GM12878 (cell line): ENCODE data around the gene MUC5AC. TPM values are rescaled to one million over a fixed set of nuclear protein-coding genes. Genes with fewer than 3 reads are reported as not detected.

Experiments used
- ATAC-seq: fragments of 200-7000 bp; cut with Tn5 transposase; 3 replicates; pipeline ENCODE4 v1.9.1; 2020; ENCODE audit warnings: mild to moderate bottlenecking, moderate library complexity
- BruUV-seq: library from RNA; stranded (reverse); fragments of 400-500 nt; replicated peaks from 2 replicates; lab custom pipeline; 2021; lab: Mats Ljungman, UMichigan
- CTCF ChIA-PET: fragments of 300-600 bp; sonication (Branson Sonifier 250); formaldehyde crosslinking; extraction: SDS; loops from one replicate; lab custom pipeline; 2021; ENCODE audit warnings: inconsistent platforms; lab: Yijun Ruan, JAX
- POLR2A ChIA-PET: fragments of 350-600 bp; formaldehyde crosslinking; extraction: SDS; loops from one replicate; lab custom pipeline; 2021; ENCODE audit warnings: inconsistent platforms; lab: Charles Lee
- RAD21 ChIA-PET: fragments of 300-600 bp; sonication (Branson Sonifier 250); formaldehyde crosslinking; loops from one replicate; lab custom pipeline; 2023; ENCODE audit warnings: antibody characterized with exemption; ENCODE audit not compliant: unreplicated experiment; lab: Charles Lee
- SMC1A ChIA-PET: fragments of 300-600 bp; sonication (Branson Sonifier 250); formaldehyde crosslinking; loops from one replicate; lab custom pipeline; 2023; ENCODE audit not compliant: unreplicated experiment, uncharacterized antibody; lab: Charles Lee
- DNase-seq: peaks from one replicate; pipeline ENCODE4 v3.0.0-alpha.2; 2011; ENCODE audit warnings: low read depth, low spot score
- FAIRE-seq: peaks from 3 replicates; lab custom pipeline; 2011; peaks lifted over from hg19 to GRCh38; lab: Jason Lieb, UNC
- H2AFZ ChIP-seq: 2 replicates; pipeline ENCODE4 v1.6.0; 2011; ENCODE audit warnings: low read depth, low read length, control low read depth; ENCODE audit not compliant: control insufficient read depth
- H3K27ac ChIP-seq: 2 replicates; pipeline ENCODE4 v1.5.1; 2011; ENCODE audit warnings: control low read depth; ENCODE audit not compliant: control insufficient read depth, insufficient read depth
- H3K27me3 ChIP-seq, 2 experiments: replicated peaks in 1 of 2; 2 replicates each; pipeline versions ENCODE4 v1.6.0 to v1.6.1; 2011; ENCODE audit warnings: low read length in 1 of 2; ENCODE audit not compliant: control insufficient read depth in 2 of 2, insufficient read depth in 2 of 2
- H3K36me3 ChIP-seq, 2 experiments: 2 replicates each; pipeline ENCODE4 v1.5.1; 2011; ENCODE audit warnings: low read length in 1 of 2; ENCODE audit not compliant: control insufficient read depth in 2 of 2, insufficient read depth in 2 of 2
- H3K4me1 ChIP-seq: 2 replicates; pipeline ENCODE4 v1.6.1; 2011; ENCODE audit warnings: mild to moderate bottlenecking, low read length, moderate library complexity, mixed read lengths; ENCODE audit not compliant: control insufficient read depth, insufficient read depth
- H3K4me2 ChIP-seq: 2 replicates; pipeline ENCODE4 v1.6.0; 2011; ENCODE audit warnings: control low read depth; ENCODE audit not compliant: control insufficient read depth, insufficient read depth
- H3K4me3 ChIP-seq: fragments of 200-600 bp; sonication (generic); 2 replicates; pipeline ENCODE4 v1.5.1; 2016
- H3K79me2 ChIP-seq: 2 replicates; pipeline ENCODE4 v1.6.0; 2011; ENCODE audit warnings: low read length; ENCODE audit not compliant: control insufficient read depth, insufficient read depth
- H3K9ac ChIP-seq: 2 replicates; pipeline ENCODE4 v1.8.0; 2011; ENCODE audit warnings: low read length, control low read depth, mixed read lengths; ENCODE audit not compliant: control insufficient read depth, insufficient read depth
- H3K9me3 ChIP-seq: replicated peaks from 3 replicates; pipeline ENCODE4 v1.5.1; 2011; ENCODE audit warnings: mild to moderate bottlenecking, low read length; ENCODE audit not compliant: control insufficient read depth, insufficient read depth
- H4K20me1 ChIP-seq: 2 replicates; pipeline ENCODE4 v1.6.0; 2011; ENCODE audit not compliant: control insufficient read depth, insufficient read depth
- ATF7 ChIP-seq: fragments of 450-650 bp; IDR thresholded peaks from 2 replicates; pipeline ENCODE4 v1.6.1; 2016; ENCODE audit warnings: low read depth, mild to moderate bottlenecking
- BCL11A ChIP-seq: IDR thresholded peaks from 2 replicates; pipeline ENCODE4 v1.6.1; 2011; ENCODE audit warnings: low read depth, low read length
- BCL3 ChIP-seq: IDR thresholded peaks from 2 replicates; pipeline ENCODE4 v1.6.1; 2011; ENCODE audit warnings: borderline replicate concordance, low read depth, mild to moderate bottlenecking, moderate library complexity, low read length; ENCODE audit not compliant: insufficient read depth, poor library complexity, severe bottlenecking
- CHD1 ChIP-seq: IDR thresholded peaks from 2 replicates; pipeline ENCODE4 v1.6.1; 2012; ENCODE audit warnings: low read depth, low read length, improper control_type of control experiment
- EZH2 ChIP-seq: IDR thresholded peaks from 2 replicates; pipeline ENCODE4 v1.6.1; 2012; ENCODE audit warnings: low read depth, mild to moderate bottlenecking, control low read depth, inconsistent platforms, low read length, borderline replicate concordance; ENCODE audit not compliant: control insufficient read depth
- HDAC6 ChIP-seq: fragments of 200-600 bp; sonication (generic); IDR thresholded peaks from one replicate; pipeline ENCODE4 v1.8.0; 2017; ENCODE audit warnings: antibody characterized with exemption; ENCODE audit not compliant: unreplicated experiment
- IRF5 ChIP-seq: fragments of 450-650 bp; IDR thresholded peaks from 2 replicates; pipeline ENCODE4 v1.6.1; 2017; ENCODE audit warnings: borderline replicate concordance
- KLF5 ChIP-seq: fragments of 450-650 bp; IDR thresholded peaks from 2 replicates; pipeline ENCODE4 v1.6.1; 2014; ENCODE audit warnings: mild to moderate bottlenecking; ENCODE audit not compliant: partially characterized antibody
- NR2F1 ChIP-seq: fragments of 450-650 bp; conservative IDR thresholded peaks from 2 replicates; pipeline ENCODE4 v1.6.1; 2017; ENCODE audit warnings: mild to moderate bottlenecking
- RELA ChIP-seq: fragments of 450-650 bp; IDR thresholded peaks from 2 replicates; pipeline ENCODE4 v1.8.0; 2014; ENCODE audit warnings: borderline replicate concordance; ENCODE audit not compliant: partially characterized antibody
- RFX5 ChIP-seq: IDR thresholded peaks from 2 replicates; pipeline ENCODE4 v1.6.1; 2011; ENCODE audit warnings: low read depth, low read length, improper control_type of control experiment
- SPI1 ChIP-seq: IDR thresholded peaks from 2 replicates; pipeline ENCODE4 v1.6.1; 2011; ENCODE audit warnings: low read depth, mild to moderate bottlenecking, low read length, moderate library complexity, borderline replicate concordance; ENCODE audit not compliant: insufficient read depth
- WRNIP1 ChIP-seq: IDR thresholded peaks from 2 replicates; pipeline ENCODE4 v1.6.1; 2011; ENCODE audit warnings: low read depth, low read length, improper control_type of control experiment, borderline replicate concordance
- WGBS: methylation state at CpG from one replicate; pipeline ENCODE4 v1.1.6; 2016; ENCODE audit warnings: low lambda C conversion rate; ENCODE audit not compliant: insufficient replicate concordance, insufficient coverage; ENCODE audit errors: missing lambda C conversion rate; 5-methylcytosine and 5-hydroxymethylcytosine counted together
- in situ Hi-C: fragments of 300-500 bp; cut with MboI; formaldehyde crosslinking; loops from 9 replicates; pipeline ENCODE4 v1.14.3; 2018; ENCODE audit warnings: mixed read lengths
- intact Hi-C: fragments of 100-400 bp; cut with micrococcal nuclease; formaldehyde crosslinking; loops from one replicate; pipeline ENCODE4 v1.14.2; 2022; ENCODE audit not compliant: unreplicated experiment
- polyA plus RNA-seq, 11 experiments: library from polyadenylated mRNA; depleted of rRNA in 4 of 11; unstranded in 6 of 11; stranded (reverse) in 5 of 11; fragments of >200 nt; fragmentation: Nextera tagmentation in 4 of 11; fragmentation: Illumina TruSeq in 1 of 11; extraction: Ambion mirVana in 4 of 11; extraction: Trizol in 1 of 11; gene quantifications; 1 replicate in 1 of 11; 2 replicates in 10 of 11; pipeline versions ENCODE4 v1.2.1 to v1.2.3, GENCODE V29; 2011 to 2016; ENCODE audit warnings: inconsistent platforms in 2 of 11, missing spikeins in 2 of 11, low read depth in 1 of 11
- total RNA-seq, 4 experiments: library from RNA; depleted of rRNA in 3 of 4; stranded (reverse); fragments of >200 nt in 3 of 4; fragmentation: Illumina TruSeq in 1 of 4; extraction: Trizol in 1 of 4; gene quantifications; 2 replicates each; pipeline versions ENCODE4 v1.2.1 to v1.2.3, GENCODE V29; 2013 to 2021
- TF ChIP-seq, protein P1 (sequence below): IDR thresholded peaks from 2 replicates; pipeline ENCODE4 v1.6.1; 2012; ENCODE audit warnings: mild to moderate bottlenecking, low read depth, low read length
- TF ChIP-seq, protein P2 (sequence below): fragments of 450-650 bp; IDR thresholded peaks from 2 replicates; pipeline ENCODE4 v1.6.1; 2017; ENCODE audit warnings: low read depth, mild to moderate bottlenecking, moderate library complexity

MUC5AC gene
- total and polyA plus RNA-seq, 10 of the 15 experiments (the other 5 are each of a cell fraction or from before 2014, with no cell fraction given) = under 0.01 to 0.01 TPM; not detected in 8

- RAD21 ChIA-PET = no interaction called here
- SMC1A ChIA-PET = no interaction called here
- H3K36me3 ChIP-seq = no peaks in the 10 kb centered on the region
- no peak overlapping the region for H3K4me2 ChIP-seq
- DNase-seq (no peak), FAIRE-seq (no peak), ATAC-seq (no peak)
- H3K4me1 ChIP-seq = no peaks in the 10 kb centered on the region
- CTCF ChIA-PET = no interaction called here
- POLR2A ChIA-PET = no interaction called here
- no peak overlapping the region for H2AFZ ChIP-seq
- H3K9me3 ChIP-seq = no peaks in the 10 kb centered on the region; the same call in 2 of the 3 replicates
- H3K4me3 ChIP-seq = no peak overlapping the region
- no peaks in the 10 kb centered on the region for H4K20me1 ChIP-seq
- H3K27ac ChIP-seq = no peak overlapping the region
- 0% methylated on average over 2 of the region's 2 CpGs for WGBS
- intact Hi-C loops = no loop called here
- no TSS peak for BruUV-seq
- H3K79me2 ChIP-seq = no peaks in the 10 kb centered on the region
- in situ Hi-C loops = loop anchor here (5.0 kb wide), 1 partner anchor 50 kb away; no protein-coding TSS in a partner anchor
- H3K27me3 ChIP-seq = no peaks in the 10 kb centered on the region
- H3K9ac ChIP-seq = no peak overlapping the region
- TF ChIP-seq, protein P1, sequence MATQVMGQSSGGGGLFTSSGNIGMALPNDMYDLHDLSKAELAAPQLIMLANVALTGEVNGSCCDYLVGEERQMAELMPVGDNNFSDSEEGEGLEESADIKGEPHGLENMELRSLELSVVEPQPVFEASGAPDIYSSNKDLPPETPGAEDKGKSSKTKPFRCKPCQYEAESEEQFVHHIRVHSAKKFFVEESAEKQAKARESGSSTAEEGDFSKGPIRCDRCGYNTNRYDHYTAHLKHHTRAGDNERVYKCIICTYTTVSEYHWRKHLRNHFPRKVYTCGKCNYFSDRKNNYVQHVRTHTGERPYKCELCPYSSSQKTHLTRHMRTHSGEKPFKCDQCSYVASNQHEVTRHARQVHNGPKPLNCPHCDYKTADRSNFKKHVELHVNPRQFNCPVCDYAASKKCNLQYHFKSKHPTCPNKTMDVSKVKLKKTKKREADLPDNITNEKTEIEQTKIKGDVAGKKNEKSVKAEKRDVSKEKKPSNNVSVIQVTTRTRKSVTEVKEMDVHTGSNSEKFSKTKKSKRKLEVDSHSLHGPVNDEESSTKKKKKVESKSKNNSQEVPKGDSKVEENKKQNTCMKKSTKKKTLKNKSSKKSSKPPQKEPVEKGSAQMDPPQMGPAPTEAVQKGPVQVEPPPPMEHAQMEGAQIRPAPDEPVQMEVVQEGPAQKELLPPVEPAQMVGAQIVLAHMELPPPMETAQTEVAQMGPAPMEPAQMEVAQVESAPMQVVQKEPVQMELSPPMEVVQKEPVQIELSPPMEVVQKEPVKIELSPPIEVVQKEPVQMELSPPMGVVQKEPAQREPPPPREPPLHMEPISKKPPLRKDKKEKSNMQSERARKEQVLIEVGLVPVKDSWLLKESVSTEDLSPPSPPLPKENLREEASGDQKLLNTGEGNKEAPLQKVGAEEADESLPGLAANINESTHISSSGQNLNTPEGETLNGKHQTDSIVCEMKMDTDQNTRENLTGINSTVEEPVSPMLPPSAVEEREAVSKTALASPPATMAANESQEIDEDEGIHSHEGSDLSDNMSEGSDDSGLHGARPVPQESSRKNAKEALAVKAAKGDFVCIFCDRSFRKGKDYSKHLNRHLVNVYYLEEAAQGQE = no peak
- TF ChIP-seq WRNIP1 (no peak), SPI1 (no peak), KLF5 (no peak), BCL11A (no peak), HDAC6 (no peak), EZH2 (no peak), NR2F1 (no peak), BCL3 (no peak), CHD1 (no peak), ATF7 (no peak), RFX5 (no peak), RELA (no peak), IRF5 (no peak)
- TF ChIP-seq, protein P2, sequence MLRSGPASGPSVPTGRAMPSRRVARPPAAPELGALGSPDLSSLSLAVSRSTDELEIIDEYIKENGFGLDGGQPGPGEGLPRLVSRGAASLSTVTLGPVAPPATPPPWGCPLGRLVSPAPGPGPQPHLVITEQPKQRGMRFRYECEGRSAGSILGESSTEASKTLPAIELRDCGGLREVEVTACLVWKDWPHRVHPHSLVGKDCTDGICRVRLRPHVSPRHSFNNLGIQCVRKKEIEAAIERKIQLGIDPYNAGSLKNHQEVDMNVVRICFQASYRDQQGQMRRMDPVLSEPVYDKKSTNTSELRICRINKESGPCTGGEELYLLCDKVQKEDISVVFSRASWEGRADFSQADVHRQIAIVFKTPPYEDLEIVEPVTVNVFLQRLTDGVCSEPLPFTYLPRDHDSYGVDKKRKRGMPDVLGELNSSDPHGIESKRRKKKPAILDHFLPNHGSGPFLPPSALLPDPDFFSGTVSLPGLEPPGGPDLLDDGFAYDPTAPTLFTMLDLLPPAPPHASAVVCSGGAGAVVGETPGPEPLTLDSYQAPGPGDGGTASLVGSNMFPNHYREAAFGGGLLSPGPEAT = no peak
Measured at GRCh38 chr11:1211838-1212237, 54.1 kb downstream of the MUC5AC start.
